GM19452 (cell line): ENCODE data around the gene PDLIM1.

ENCODE experiments used
- ATAC-seq: cut with Tn5 transposase; IDR thresholded peaks from one replicate; pipeline ENCODE4 v1.9.1; 2021; ENCODE audit not compliant: unreplicated experiment

PDLIM1 gene

DNA sequence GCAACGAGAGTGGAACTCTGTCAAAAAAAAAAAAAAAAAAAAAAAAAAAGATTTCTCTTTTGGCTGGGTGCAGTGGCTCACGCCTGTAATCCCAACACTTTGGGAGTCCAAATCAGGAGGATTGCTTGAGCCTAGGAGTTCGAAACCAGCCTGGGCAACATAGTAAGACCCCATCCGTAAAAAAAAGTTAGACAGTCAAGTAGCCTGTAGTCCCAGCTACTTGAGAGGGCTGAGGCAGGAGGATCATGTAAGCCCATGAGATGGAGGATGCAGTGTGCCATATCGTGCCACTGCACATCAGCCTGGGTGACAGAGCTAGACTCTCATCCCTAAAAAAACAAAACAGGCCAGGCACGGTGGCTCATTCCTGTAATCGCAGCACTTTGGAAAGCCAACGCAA, 25.2 kb downstream of the PDLIM1 start:
- ATAC-seq, result no peak

DNA sequence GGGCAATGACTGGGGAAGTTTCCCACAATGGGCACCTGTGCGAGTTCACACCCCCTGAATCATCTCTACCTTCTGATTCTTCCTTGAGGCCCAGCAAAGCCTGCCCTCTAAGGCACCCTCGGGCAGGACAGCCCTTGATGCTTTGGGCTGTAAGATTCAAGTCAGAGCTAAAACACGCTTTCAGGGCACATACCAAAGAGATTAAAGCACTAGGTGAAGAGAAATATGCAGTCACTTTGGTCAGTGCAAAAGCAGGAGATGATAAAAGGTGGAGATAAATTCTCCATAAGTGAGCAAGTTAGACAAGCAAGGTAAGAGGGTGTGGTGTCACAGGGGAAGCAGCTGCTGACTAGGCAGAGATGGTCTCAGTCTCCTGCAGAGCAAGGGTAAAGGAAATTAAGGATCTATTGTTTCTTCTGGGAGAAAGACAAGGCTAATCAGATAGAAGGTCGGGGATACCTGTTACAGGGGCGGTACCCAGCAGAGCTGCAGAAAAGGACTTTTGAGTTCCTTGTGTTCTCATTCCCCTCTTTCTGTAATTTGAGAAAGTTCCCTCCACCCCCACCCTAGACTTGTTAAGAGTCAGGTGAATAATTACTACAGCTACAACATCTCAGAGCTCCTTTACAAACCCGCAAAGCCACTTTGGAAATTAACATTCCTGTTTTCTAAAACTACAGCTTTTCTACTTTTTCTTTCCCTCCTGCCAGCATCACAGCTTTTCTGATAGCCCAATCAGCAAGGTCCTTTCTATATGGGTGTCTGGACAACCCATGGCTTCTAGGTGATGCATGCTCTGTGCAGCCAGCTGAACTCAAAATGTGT, 26.4 kb downstream of the PDLIM1 start:
- ATAC-seq, result no peak

DNA sequence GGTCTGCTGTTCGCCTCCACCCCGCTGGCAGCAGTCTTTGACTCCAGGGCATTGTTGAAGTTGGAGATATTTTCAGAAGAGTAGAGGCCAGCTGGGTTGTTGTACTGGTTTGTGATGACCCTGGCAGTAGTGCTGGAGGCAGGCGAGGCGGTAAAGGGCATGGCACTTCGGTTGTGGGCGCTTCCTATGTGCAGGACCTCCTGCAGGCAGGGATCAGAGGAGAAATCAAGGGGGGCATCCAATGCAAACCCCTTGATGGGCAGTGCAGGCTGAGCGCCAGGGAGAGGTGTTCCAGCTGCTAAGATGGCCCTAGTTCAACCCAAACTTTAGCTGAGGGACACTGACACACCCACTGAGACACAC, 27.0 kb downstream of the PDLIM1 start:
- ATAC-seq, result no peak

DNA sequence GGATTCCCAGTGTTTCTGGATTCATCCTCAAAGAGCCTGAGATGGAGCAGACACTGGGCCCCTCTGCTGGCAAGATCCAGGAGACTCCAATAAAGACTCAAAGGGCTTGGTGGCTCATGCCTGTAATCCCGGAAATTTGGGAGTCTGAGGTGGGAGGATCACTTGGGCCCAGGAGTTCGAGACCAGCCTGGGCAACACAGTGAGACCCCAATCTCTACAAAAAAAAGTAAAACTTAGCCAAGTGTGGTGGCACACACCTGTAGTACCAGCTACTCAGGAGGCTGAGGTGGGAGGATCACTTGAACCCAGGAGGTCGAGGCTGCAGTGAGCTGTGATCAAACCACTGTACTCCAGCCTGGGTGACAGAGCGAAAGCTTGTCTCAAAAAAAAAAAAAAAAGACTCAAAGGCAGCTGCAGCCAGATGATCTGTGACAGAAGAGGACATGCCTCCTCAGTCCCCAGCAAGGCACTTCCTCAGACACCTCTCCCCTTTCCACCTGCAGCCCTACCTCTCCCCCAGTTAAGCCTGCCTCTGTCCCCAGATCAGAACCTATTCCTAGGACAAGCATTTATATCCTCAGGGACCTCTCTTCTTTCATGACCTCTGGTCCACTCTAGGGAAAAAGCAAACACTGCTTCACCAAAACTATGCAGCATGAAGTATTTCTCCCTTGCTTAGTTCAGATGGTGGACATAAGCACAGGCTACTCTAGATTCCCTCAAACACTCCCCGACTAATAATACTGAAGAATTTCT, 27.9 kb downstream of the PDLIM1 start:
- no peak for ATAC-seq

DNA sequence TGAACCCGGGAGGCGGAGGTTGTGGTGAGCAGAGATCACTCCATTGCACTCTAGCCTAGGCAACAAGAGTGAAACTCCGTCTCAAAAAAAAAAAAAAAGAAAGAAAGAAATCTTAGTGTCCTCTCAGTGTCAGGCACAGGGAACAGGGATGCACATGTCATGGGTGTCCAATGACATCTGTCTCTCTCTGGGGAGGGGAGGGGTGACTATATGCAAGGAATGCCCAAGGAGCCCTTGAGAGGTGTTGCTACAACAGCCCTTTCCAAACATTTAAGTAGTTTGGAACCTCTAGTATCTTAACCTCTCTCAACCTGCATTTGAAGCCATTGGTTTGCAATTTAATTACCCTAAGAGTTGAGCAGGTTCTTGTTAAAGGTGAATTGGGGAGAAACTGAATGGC, 28.9 kb downstream of the PDLIM1 start:
- no peak for ATAC-seq

DNA sequence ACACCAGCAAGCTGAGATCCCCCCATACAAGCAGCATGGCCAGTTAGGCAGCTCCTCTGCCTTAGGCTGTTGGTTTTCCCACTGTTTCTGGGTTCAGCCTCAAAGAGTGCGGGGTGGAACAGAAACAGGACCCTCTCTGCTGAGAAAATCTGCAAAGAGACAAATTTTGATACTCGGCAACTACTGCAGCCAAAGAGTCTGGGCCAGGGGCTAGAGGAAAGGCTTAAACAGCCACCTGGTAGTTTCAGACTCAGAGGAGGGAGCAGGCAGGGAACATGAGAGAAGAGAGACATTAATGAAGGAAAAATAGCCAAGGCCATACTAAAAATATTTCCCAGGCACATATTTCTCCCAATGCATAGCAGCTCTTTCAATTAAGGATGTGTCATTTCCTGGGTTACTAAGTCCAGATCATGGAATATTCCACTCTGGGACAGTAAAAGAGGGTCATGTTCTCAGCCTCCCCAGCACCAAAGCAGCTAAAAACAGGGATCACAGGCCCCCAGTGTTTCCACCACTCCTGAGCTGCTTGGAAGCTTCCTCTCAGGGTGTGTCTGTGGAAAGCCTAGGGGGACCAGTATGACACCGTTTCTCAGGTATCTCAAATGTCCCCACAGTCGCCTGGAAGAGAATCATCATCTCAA, 29.8 kb downstream of the PDLIM1 start:
- no peak for ATAC-seq

DNA sequence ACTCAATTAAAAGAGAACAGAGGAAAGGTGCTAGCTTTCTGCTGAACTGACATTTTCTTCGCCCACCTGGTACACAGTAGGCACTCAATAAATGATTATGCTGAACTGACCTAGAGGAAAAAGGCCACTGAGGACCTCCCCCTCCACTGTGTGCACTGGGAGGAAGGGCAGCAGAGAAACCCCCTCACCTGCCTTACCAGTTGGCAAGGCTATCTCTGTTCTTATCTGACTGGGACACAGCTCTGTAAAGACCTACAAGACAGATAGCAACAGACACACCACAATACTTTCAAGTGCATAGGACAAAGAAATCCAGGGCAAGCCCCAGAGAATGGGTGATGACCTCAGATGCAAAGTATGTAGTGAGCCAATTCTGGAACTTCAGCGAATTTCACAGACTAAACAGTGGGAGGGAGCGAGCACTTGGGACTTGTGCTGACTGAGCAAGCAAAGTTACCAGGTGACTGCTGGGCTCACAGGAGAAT, 30.4 kb downstream of the PDLIM1 start:
- ATAC-seq, result no peak

DNA sequence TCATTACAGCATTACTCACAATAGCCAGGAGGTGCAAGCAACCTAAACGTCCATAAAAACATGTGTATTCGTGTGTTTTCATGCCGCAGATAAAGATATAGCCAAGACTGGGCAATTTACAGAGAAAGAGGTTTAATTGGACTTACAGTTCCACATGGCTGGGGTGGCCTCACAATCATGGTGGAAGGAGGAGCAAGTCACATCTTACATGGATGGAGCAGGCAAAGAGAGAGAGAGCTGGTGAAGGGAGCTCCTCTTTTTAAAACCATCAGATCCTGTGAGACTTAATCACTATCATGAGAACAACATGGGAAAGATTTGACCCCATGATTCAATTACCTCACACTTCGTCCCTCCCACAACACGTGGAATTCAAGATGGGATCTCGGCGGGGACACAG, 33.0 kb downstream of the PDLIM1 start:
- ATAC-seq, result no peak

DNA sequence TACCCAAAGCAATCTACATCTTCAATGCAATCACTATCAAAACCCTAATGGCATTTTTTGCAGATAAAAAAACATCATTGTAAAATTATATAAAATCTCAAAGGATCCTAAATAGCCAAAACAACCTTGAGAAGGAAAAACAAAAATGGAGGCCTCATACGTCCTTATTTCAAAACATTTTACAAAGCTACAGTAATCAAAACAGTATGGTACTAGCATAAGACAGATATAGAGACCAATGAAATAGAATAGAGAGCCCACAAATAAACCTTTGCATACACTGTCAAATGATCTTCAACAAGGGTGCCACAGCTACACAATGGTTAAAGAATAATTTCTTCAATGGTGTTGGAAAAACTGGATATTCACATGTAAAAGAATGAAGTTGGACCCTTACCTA, 34.5 kb downstream of the PDLIM1 start:
- no peak for ATAC-seq

DNA sequence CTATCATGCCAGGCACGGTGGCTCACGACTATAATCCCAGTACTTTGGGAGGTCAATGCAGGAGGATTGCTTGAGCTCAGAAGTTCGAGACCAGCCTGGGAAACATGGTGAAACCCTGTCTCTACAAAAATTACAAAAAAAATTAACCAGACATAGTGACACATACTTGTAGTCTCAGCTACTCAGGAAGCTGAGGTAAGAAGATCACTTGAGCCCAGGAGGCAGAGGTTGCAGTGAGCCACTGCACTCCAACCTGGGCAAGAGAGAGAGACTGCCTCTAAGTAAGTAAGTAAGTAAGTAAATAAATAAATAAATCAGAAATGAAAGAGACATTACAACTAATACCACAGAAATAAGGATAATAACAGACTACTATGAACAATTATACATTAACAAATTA, 36.2 kb downstream of the PDLIM1 start:
- ATAC-seq, result no peak

DNA sequence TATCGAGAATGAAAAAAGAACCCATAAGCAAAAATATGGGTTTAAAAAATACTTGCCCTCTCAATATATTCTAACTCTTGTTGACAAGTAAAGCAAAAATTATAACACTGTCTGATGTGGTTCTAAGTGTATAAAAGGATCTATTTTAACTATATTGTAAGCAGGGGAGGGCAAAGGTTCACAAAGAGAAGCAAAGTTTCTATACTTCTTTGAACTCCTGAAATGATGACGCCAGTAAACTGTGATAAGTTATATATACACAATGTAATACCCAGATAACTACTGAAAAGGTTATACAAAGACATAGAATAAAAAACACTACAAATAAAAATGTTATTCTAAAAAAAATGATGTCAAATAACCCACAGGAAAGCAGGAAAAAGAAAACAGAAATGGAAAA, 37.1 kb downstream of the PDLIM1 start:
- ATAC-seq, result no peak

DNA sequence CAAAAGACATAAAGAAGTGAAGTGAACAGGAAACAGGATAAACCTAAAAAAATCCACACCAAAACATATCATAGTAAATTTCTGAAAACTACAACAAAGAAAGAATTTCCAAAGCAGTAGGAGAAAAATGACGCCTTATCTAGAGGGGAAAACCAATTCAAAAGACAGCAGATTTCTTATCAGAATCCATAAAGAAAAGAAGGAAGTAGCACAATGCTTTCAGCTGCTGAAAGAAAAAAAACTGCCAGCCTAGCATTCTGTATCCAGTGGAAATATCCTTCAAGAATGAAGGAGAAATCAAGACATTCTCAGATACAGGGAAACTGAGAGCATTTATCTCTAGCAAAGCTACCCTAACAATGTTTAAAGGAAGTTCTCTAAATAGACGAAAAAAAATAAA, 37.8 kb downstream of the PDLIM1 start:
- no peak for ATAC-seq

DNA sequence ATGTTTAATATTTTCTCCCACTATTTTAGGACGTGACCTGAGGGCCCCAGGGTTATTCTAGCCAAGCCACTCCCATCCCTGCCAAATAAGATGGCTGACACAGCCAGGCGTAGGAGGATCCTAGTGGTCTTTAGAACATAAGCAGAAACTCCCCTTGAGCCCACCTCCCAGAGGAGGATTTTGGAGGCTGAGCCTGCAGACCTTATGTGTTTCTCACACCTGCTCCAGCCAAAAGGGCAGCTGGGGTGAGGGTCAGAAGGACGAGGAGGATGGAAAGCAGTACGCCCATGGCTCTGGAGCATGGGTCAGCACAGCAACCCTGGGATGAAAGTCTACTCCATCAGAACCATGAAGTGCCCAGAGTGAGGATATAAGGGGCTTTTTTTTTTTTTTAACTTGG, 39.9 kb downstream of the PDLIM1 start:
- no peak for ATAC-seq

DNA sequence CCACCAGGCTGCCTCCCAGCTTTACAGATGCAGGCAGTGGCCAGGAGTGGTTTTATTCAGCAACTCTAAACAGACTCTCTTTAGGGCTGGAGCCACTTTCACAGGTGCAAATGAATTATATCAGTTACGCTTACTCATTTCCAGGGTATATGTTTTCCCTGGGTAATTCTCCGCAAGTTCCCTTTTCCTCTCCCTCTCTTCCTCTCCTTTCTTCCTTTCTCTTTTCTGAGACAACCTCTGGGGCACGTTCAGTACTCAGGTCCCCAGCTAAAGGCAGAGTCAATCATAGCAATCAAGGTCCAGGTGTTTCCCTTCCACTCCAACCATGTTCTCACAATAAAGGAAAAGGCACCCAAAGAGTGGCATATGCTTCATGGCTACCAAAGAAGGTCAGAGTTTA, 41.3 kb downstream of the PDLIM1 start:
- no peak for ATAC-seq

DNA sequence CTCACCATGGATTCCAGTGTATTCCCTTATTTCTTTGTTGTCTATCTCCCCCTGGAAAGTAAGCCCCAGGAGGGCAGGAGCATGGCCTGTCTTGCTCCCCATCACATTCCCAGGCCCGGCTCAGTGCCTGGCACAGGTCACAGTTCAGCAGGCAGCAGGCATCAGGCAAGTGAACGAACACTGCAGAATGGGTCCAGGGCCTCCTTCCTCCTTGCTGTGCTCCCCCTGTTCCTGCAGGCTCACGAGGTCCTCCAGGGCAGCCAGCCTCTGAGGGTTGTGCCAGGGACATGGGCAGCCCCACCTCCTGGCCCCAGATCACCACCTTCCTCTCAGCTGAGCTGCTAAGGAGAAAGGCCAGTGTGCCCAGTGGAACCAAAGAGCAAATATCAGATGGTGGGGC, 41.8 kb downstream of the PDLIM1 start:
- no peak for ATAC-seq

DNA sequence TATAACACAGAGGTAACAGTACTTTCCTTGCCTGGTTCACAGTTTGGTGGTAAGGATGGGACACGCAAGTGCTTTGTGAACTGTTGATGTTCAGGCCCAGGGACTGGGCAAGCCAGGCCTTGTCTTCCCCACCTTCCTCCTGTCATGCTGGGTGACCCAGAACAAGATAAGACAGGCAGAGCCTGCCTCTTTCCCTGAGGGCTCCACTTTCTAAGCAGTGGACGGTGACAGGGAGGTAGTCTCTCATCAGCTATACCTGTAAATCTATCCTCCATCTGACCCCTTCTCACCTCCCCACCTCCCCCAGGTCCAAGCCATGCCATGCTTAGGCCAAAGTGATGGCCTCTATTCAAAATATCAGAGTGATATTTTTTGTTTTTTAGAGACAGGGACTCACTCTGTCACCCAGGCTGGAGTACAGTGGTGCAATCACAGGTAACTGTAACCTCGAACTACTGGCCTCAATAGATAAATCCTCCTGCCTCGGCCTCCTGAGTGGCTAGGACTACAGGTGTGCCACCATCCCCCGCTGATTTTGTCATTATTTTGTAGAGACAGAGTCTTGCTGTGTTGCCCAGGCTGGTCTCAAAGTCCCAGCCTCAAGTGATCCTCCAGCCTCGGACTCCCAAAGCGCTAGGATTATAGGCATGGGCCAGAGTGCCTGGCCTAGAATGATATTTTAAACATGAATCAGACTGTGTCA, 42.8 kb downstream of the PDLIM1 start:
- ATAC-seq, result no peak

DNA sequence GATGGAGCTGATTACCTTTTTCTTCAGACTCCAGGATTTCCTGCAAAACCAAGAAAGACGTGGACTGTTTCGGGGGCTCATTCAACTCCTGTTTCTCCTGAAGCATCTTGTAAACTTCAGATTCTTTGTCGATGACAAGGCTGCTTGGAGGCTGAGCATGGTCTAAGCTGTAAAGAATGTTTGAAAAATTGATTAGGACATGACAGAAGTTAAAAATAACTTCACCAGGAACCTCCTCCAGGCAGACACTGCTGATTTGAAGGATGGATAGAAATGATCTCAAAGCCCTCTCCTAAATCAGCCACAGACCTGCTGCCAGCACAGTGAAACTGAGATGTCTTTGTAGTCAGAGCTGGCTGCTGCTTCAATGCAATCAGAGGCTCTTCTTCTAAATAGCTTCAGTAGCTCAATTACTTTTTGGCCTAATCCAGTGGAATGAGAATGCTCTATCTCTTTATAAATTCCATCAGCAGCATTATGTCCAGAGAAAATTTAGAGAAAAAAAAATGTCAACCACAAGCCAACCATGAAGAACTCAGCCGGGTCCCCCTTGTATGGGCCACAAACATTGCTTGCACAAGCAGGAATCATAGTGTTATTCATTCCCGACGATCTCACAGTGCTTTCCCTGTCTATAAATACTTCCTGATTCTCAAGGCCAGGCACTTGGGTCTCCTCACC, 43.5 kb downstream of the PDLIM1 start:
- ATAC-seq, result no peak

DNA sequence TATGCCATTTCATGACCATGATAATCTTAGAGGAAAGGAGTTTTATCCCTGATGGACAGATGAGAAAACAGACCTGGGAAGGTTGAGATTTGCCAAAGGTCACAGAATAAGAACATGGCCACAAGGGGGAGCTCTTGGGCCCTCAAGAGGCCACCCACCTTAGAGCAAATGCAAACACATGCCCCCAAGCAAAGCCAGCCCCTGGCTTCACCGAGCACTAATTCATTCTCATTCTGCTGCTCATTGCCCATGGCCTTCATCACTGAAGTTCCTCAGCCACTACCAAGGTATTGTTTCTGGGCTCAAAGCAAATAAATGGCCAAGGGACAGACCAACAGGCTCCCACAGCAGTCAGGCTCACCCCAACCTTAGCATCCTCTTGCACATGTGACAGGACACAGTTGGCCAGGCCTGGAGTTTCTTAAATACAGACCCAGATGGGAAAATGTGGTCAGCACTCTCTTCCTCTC, 44.2 kb downstream of the PDLIM1 start:
- ATAC-seq, result no peak

DNA sequence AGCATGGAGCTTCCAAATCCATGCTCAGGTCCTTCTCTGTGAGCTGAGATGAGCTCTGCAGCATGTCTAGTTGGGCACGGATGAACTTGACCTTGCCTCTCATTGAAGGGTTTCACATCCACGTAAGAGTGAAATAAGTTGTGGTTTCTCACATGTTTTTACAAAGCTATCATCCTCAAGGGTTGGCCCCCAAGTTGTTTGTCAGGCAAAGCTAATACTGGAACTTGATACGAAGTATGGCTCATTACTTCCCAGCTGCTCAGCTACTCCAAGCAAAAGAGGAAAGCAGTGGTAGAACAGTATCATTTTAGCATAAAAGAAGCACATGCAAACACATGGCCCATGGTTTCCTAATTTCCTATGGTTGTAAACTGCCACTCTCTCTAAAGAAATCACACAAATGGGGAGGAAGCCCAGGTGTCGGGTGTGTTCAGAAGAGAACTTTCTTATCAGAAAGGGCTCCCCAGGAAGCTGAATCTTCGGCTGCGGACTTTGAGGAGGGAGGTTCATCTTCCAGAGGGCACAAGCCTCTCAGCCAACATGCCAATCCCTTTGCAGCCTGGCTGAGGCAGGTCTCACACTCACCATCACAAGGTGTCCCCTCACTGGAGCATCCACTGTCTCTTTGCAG, 45.3 kb downstream of the PDLIM1 start:
- ATAC-seq, result peak; percentile 88

DNA sequence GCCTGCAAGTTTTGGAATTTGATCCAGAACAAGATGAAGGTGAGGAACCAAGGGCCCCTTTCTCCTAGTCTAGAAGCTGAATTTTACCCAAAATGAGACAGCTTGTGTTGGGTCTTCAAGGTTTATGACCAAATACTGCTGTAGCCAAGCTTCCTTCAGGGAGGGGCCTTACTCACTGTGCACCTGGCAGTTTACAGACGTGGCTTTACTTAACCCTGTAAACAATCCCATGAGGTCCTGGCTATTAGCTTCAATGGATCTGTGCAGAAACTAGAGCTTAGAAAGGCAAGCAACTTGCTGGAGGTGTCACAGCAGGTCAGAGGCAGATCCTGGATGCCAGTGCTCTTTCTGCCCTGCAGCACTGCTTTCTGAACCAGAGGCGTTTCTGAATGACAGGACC, 46.7 kb downstream of the PDLIM1 start:
- no peak for ATAC-seq
